Chondrocyte (in vitro differentiated cells): ENCODE results near the gene ZNF608. TPM values are rescaled to one million over a fixed set of nuclear protein-coding genes. Genes with fewer than 3 reads are reported as not detected.
A peak's percentile ranks its signal among the peaks of the same experiment; 100 is the strongest.

Source experiments
- DNase-seq: peaks from one replicate; pipeline ENCODE4 v3.0.0; 2021; ENCODE audit warnings: mixed read lengths, low spot score
- H3K27ac Mint-ChIP-seq: one replicate; pipeline ENCODE4 v1.8.0; 2021; ENCODE audit warnings: mild to moderate bottlenecking, moderate library complexity, mixed read lengths; ENCODE audit not compliant: unreplicated experiment
- H3K27me3 Mint-ChIP-seq: 2 replicates; pipeline ENCODE4 v1.8.0; 2021; ENCODE audit warnings: low read depth, mixed read lengths
- H3K36me3 Mint-ChIP-seq: 2 replicates; pipeline ENCODE4 v1.8.0; 2021; ENCODE audit warnings: low read depth, mixed read lengths
- H3K4me1 Mint-ChIP-seq: 2 replicates; pipeline ENCODE4 v1.8.0; 2021; ENCODE audit warnings: low read depth, mild to moderate bottlenecking, mixed read lengths
- H3K4me3 Mint-ChIP-seq: one replicate; pipeline ENCODE4 v1.8.0; 2021; ENCODE audit warnings: mild to moderate bottlenecking, moderate library complexity, mixed read lengths; ENCODE audit not compliant: unreplicated experiment
- H3K9me3 Mint-ChIP-seq: 2 replicates; pipeline ENCODE4 v1.8.0; 2021; ENCODE audit warnings: low read depth, mixed read lengths
- total RNA-seq: library from RNA; stranded (reverse); gene quantifications from 3 replicates; pipeline ENCODE4 v1.2.1, GENCODE V29; 2021
- TF ChIP-seq, protein P1 (sequence below): fragments of 200-600 bp; sonication (generic); IDR thresholded peaks from 2 replicates; pipeline ENCODE4 v1.5.0; 2021; ENCODE audit warnings: antibody characterized with exemption, mild to moderate bottlenecking, moderate library complexity

The ZNF608 gene
- total RNA-seq, 1 donor from 2014 or later, result 20.7 TPM

GRCh38 chr5:124729720-124730359 lies 16.6 kb downstream of the ZNF608 start:
- Mint-ChIP-seq H3K9me3 (no peaks in the 10 kb centered on the region), H3K4me3 (no peak overlapping the region), H3K27me3 (no peaks in the 10 kb centered on the region), H3K36me3 (peaks cover 2% of the 10 kb centered on the region), H3K27ac (peak overlapping the region; percentile 34), H3K4me1 (peaks cover 40% of the 10 kb centered on the region)
- TF ChIP-seq, protein P1, sequence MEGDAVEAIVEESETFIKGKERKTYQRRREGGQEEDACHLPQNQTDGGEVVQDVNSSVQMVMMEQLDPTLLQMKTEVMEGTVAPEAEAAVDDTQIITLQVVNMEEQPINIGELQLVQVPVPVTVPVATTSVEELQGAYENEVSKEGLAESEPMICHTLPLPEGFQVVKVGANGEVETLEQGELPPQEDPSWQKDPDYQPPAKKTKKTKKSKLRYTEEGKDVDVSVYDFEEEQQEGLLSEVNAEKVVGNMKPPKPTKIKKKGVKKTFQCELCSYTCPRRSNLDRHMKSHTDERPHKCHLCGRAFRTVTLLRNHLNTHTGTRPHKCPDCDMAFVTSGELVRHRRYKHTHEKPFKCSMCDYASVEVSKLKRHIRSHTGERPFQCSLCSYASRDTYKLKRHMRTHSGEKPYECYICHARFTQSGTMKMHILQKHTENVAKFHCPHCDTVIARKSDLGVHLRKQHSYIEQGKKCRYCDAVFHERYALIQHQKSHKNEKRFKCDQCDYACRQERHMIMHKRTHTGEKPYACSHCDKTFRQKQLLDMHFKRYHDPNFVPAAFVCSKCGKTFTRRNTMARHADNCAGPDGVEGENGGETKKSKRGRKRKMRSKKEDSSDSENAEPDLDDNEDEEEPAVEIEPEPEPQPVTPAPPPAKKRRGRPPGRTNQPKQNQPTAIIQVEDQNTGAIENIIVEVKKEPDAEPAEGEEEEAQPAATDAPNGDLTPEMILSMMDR, result no peak
- no peak for DNase-seq

- H3K27me3 Mint-ChIP-seq, result no peaks in the 10 kb centered on the region
- no peak overlapping the region for H3K4me3 Mint-ChIP-seq
- TF ChIP-seq, protein P1, result no peak
- H3K36me3 Mint-ChIP-seq, result peaks cover 2% of the 10 kb centered on the region
- no peaks in the 10 kb centered on the region for H3K9me3 Mint-ChIP-seq
- peaks cover 44% of the 10 kb centered on the region for H3K4me1 Mint-ChIP-seq
- H3K27ac Mint-ChIP-seq, result no peak overlapping the region
- DNase-seq, result no peak
Observed at GRCh38 chr5:124728968-124729332, 17.5 kb downstream of the ZNF608 start.

DNA sequence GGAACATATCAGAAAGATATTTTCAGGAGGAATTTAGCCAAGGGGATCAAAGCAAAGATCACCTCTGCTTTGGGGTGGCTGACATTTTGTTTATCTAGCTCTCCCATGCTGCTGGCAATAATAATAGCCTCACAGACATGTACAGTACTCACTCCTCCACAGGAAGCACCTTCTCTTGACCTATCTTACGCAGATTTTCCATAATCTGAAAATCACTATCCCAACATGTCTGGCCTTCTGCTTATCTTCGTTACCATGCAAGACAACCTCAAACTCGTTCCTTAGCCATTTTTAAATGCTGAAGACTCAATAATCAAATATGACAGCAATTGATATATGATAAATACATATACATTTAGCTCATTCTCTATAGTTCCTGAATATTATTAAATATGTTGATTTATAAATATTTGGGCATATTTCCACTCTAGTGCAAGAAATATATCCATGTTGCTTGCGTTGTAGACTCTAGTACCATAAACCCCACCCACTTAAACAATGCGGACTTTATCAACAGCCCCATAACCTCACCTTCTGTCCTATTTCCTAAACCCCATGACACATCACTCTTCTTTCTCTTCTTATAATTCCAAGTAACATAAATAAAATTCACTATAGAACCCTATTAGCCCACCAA lies 18.0 kb downstream of the ZNF608 start:
- H3K27ac Mint-ChIP-seq, result no peak overlapping the region
- H3K4me1 Mint-ChIP-seq, result peaks cover 44% of the 10 kb centered on the region
- DNase-seq, result no peak
- TF ChIP-seq, protein P1, result no peak
- no peaks in the 10 kb centered on the region for H3K9me3 Mint-ChIP-seq
- peaks cover 2% of the 10 kb centered on the region for H3K36me3 Mint-ChIP-seq
- no peak overlapping the region for H3K4me3 Mint-ChIP-seq
- no peaks in the 10 kb centered on the region for H3K27me3 Mint-ChIP-seq

- Mint-ChIP-seq H3K4me3 (no peak overlapping the region), H3K9me3 (no peaks in the 10 kb centered on the region), H3K4me1 (peaks cover 34% of the 10 kb centered on the region), H3K27me3 (no peaks in the 10 kb centered on the region), H3K27ac (no peak overlapping the region), H3K36me3 (peaks cover 2% of the 10 kb centered on the region)
- DNase-seq, result no peak
- TF ChIP-seq, protein P1, result no peak
Observed at GRCh38 chr5:124726631-124727362, 19.6 kb downstream of the ZNF608 start.

- TF ChIP-seq, protein P1, result no peak
- no peaks in the 10 kb centered on the region for H3K9me3 Mint-ChIP-seq
- DNase-seq, result no peak
- no peak overlapping the region for H3K4me3 Mint-ChIP-seq
- H3K27me3 Mint-ChIP-seq, result no peaks in the 10 kb centered on the region
- no peak overlapping the region for H3K27ac Mint-ChIP-seq
- peaks cover 2% of the 10 kb centered on the region for H3K36me3 Mint-ChIP-seq
- H3K4me1 Mint-ChIP-seq, result peaks cover 40% of the 10 kb centered on the region
Observed at GRCh38 chr5:124725622-124726258, 20.7 kb downstream of the ZNF608 start.
